Mesenchymal stem cell (in vitro differentiated cells and primary cell): ENCODE results near the gene OAS3.

Experiments
- DNase-seq: peaks from one replicate; pipeline ENCODE4 v3.0.0-alpha.2; 2013
- H2AFZ ChIP-seq: one replicate; pipeline ENCODE4 v1.6.1; 2013; ENCODE audit warnings: low read depth, mild to moderate bottlenecking, control low read depth, inconsistent platforms, low read length, moderate library complexity
- H2AK5ac ChIP-seq: 2 replicates; pipeline ENCODE4 v1.6.1; 2013; ENCODE audit warnings: low read length, moderate library complexity, mild to moderate bottlenecking, inconsistent platforms; ENCODE audit not compliant: severe bottlenecking
- H2BK120ac ChIP-seq: one replicate; pipeline ENCODE4 v1.6.1; 2013; ENCODE audit warnings: low read depth, mild to moderate bottlenecking, inconsistent platforms, low read length, moderate library complexity
- H2BK12ac ChIP-seq, 2 experiments: one replicate each; pipeline ENCODE4 v1.6.1; 2013; ENCODE audit warnings: inconsistent platforms in 2 of 2, low read length in 2 of 2, mild to moderate bottlenecking in 2 of 2, moderate library complexity in 2 of 2, control low read depth in 1 of 2
- H2BK15ac ChIP-seq: one replicate; pipeline ENCODE4 v1.6.1; 2013; ENCODE audit warnings: mild to moderate bottlenecking, low read depth, inconsistent platforms; ENCODE audit not compliant: poor library complexity, severe bottlenecking
- H2BK5ac ChIP-seq: 2 replicates; pipeline ENCODE4 v1.6.1; 2013; ENCODE audit warnings: low read depth, mild to moderate bottlenecking, low read length, control low read depth, inconsistent platforms; ENCODE audit not compliant: poor library complexity, severe bottlenecking
- H3K14ac ChIP-seq, 2 experiments: one replicate each; pipeline ENCODE4 v1.6.1; 2013; ENCODE audit warnings: inconsistent platforms in 2 of 2, low read length in 2 of 2, control low read depth in 1 of 2, mild to moderate bottlenecking in 1 of 2, moderate library complexity in 1 of 2
- H3K18ac ChIP-seq, 2 experiments: one replicate each; pipeline ENCODE4 v1.6.1; 2013; ENCODE audit warnings: inconsistent platforms in 2 of 2, low read length in 2 of 2, control low read depth in 1 of 2, low read depth in 1 of 2, mild to moderate bottlenecking in 1 of 2
- H3K23ac ChIP-seq, 2 experiments: one replicate each; pipeline ENCODE4 v1.6.1; 2013; ENCODE audit warnings: inconsistent platforms in 2 of 2, low read length in 2 of 2, mild to moderate bottlenecking in 2 of 2, moderate library complexity in 2 of 2, control low read depth in 1 of 2
- H3K27ac ChIP-seq: 2 replicates; pipeline ENCODE4 v1.5.1; 2013; ENCODE audit warnings: mild to moderate bottlenecking, moderate library complexity, low read length, control low read depth, inconsistent platforms; ENCODE audit not compliant: poor library complexity, severe bottlenecking
- H3K27me3 ChIP-seq, 2 experiments: 2 replicates each; pipeline versions ENCODE4 v1.6.1 to v1.7.0; 2013; ENCODE audit warnings: low read length in 2 of 2, mild to moderate bottlenecking in 2 of 2, moderate library complexity in 2 of 2, control low read depth in 1 of 2, inconsistent platforms in 1 of 2; ENCODE audit not compliant: control insufficient read depth in 1 of 2, insufficient read depth in 1 of 2
- H3K36me3 ChIP-seq, 2 experiments: 2 replicates each; pipeline versions ENCODE4 v1.6.1 to v1.7.0; 2013; ENCODE audit warnings: low read length in 2 of 2, control low read depth in 1 of 2, inconsistent platforms in 1 of 2, low read depth in 1 of 2, mild to moderate bottlenecking in 1 of 2; ENCODE audit not compliant: insufficient read depth in 2 of 2, control insufficient read depth in 1 of 2
- H3K4ac ChIP-seq, 2 experiments: one replicate each; pipeline ENCODE4 v1.6.1; 2013; ENCODE audit warnings: inconsistent platforms in 2 of 2, low read length in 2 of 2, mild to moderate bottlenecking in 2 of 2, moderate library complexity in 2 of 2, control low read depth in 1 of 2, low read depth in 1 of 2
- H3K4me1 ChIP-seq: 2 replicates; pipeline ENCODE4 v1.6.1; 2013; ENCODE audit warnings: low read depth, low read length, control low read depth; ENCODE audit not compliant: control insufficient read depth, insufficient read depth
- H3K4me2 ChIP-seq: 2 replicates; pipeline ENCODE4 v1.6.1; 2013; ENCODE audit warnings: low read length, mild to moderate bottlenecking, inconsistent platforms; ENCODE audit not compliant: poor library complexity, severe bottlenecking
- H3K4me3 ChIP-seq, 2 experiments: 2 replicates each; pipeline versions ENCODE4 v1.5.1 to v1.7.0; 2013; ENCODE audit warnings: low read length in 2 of 2, mild to moderate bottlenecking in 2 of 2, control low read depth in 1 of 2, low read depth in 1 of 2; ENCODE audit not compliant: insufficient read depth in 1 of 2
- H3K79me1 ChIP-seq: replicated peaks from 2 replicates; pipeline ENCODE4 v1.6.1; 2013; ENCODE audit warnings: mild to moderate bottlenecking, control low read depth, low read length, inconsistent platforms; ENCODE audit not compliant: poor library complexity, severe bottlenecking
- H3K9ac ChIP-seq: 2 replicates; pipeline ENCODE4 v1.7.0; 2013; ENCODE audit warnings: mild to moderate bottlenecking, low read length, moderate library complexity
- H3K9me3 ChIP-seq: 2 replicates; pipeline ENCODE4 v1.7.0; 2013; ENCODE audit warnings: mild to moderate bottlenecking, low read length; ENCODE audit not compliant: control insufficient read depth
- H4K8ac ChIP-seq: one replicate; pipeline ENCODE4 v1.6.1; 2013; ENCODE audit warnings: inconsistent platforms, mild to moderate bottlenecking, low read length, moderate library complexity
- H4K91ac ChIP-seq: one replicate; pipeline ENCODE4 v1.6.1; 2013; ENCODE audit warnings: mild to moderate bottlenecking, low read length, inconsistent platforms
- WGBS: methylation state at CpG from one replicate; pipeline ENCODE4 v1.1.7; 2013; ENCODE audit warnings: mixed read lengths; 5-methylcytosine and 5-hydroxymethylcytosine counted together

The OAS3 gene

DNA sequence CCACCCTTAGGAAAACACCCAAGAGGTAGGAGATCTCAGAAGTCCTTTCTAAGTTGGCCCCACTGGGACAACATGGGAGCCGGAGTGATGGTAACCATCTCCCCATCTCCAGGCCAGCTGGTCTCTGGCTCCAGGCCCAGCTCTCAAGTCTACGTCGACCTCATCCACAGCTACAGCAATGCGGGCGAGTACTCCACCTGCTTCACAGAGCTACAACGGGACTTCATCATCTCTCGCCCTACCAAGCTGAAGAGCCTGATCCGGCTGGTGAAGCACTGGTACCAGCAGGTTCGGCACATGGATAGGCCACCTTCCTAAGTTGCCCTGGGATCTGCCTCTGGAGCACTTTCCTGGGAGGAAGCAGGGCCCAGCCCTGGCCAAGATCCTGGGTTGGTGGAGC, 29.0 kb downstream of the OAS3 start:
- Histone ChIP-seq H3K18ac (no peak overlapping the region), H3K9me3 (no peaks in the 10 kb centered on the region), H3K14ac (no peak overlapping the region), H2BK15ac (no peak overlapping the region), H3K4me2 (no peak overlapping the region), H3K79me1 (no peaks in the 10 kb centered on the region), H3K36me3 (peaks cover 34 to 75% of the 10 kb centered on the region in 2 experiments), H4K8ac (no peak overlapping the region), H4K91ac (no peak overlapping the region), H2BK120ac (no peak overlapping the region), H3K4me1 (no peaks in the 10 kb centered on the region), H2BK12ac (no peak overlapping the region), H2AK5ac (no peak overlapping the region), H3K27me3 (no peaks in the 10 kb centered on the region), H3K4ac (no peak overlapping the region), H3K9ac (no peak overlapping the region), H3K27ac (no peak overlapping the region), H2AFZ (no peak overlapping the region), H3K4me3 (no peak overlapping the region), H3K23ac (no peak overlapping the region), H2BK5ac (no peak overlapping the region)
- no peak for DNase-seq
- WGBS, result 99% methylated on average over 9 of the region's 9 CpGs

DNA sequence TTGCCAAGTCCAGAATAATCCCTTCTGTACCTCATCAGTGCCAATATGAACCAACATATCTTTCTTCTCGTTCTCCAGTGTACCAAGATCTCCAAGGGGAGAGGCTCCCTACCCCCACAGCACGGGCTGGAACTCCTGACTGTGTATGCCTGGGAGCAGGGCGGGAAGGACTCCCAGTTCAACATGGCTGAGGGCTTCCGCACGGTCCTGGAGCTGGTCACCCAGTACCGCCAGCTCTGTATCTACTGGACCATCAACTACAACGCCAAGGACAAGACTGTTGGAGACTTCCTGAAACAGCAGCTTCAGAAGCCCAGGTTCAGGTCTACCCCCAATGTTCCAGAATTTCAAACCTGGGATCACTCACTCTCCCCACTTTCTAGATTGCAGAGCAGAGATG, 29.6 kb downstream of the OAS3 start:
- Histone ChIP-seq H3K4ac (no peak overlapping the region), H3K27ac (no peak overlapping the region), H3K9ac (no peak overlapping the region), H3K79me1 (no peaks in the 10 kb centered on the region), H2BK120ac (no peak overlapping the region), H3K4me2 (no peak overlapping the region), H2BK12ac (no peak overlapping the region), H3K18ac (no peak overlapping the region), H2BK15ac (no peak overlapping the region), H3K14ac (no peak overlapping the region), H3K9me3 (no peaks in the 10 kb centered on the region), H2AK5ac (no peak overlapping the region), H2BK5ac (no peak overlapping the region), H4K91ac (no peak overlapping the region), H4K8ac (no peak overlapping the region), H3K36me3 (peaks cover 29 to 69% of the 10 kb centered on the region in 2 experiments), H3K4me1 (no peaks in the 10 kb centered on the region), H3K4me3 (no peak overlapping the region), H2AFZ (no peak overlapping the region), H3K27me3 (no peaks in the 10 kb centered on the region), H3K23ac (no peak overlapping the region)
- DNase-seq, result no peak
- 89% methylated on average over 7 of the region's 7 CpGs for WGBS

DNA sequence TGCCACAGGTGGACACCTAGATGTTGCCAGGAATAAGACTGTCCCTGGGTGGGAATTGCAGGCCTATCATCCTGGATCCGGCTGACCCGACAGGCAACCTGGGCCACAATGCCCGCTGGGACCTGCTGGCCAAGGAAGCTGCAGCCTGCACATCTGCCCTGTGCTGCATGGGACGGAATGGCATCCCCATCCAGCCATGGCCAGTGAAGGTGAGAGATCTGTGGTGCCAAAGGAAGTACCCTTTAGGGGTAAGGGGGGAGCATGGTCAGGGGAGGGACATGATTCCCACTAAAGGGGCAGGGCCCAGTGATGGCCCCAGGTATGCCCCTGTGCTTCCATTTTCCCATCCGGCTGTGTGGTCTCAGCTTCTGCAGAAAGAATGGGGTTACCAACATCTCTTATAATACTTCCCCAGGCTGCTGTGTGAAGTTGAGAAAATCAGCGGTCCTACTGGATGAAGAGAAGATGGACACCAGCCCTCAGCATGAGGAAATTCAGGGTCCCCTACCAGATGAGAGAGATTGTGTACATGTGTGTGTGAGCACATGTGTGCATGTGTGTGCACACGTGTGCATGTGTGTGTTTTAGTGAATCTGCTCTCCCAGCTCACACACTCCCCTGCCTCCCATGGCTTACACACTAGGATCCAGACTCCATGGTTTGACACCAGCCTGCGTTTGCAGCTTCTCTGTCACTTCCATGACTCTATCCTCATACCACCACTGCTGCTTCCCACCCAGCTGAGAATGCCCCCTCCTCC, 31.5 kb downstream of the OAS3 start:
- no peaks in the 10 kb centered on the region for H3K4me1 ChIP-seq
- no peak overlapping the region for H3K4me3 ChIP-seq
- WGBS, result 95% methylated on average over 7 of the region's 8 CpGs
- H2BK15ac ChIP-seq, result no peak overlapping the region
- H4K8ac ChIP-seq, result no peak overlapping the region
- DNase-seq, result no peak
- H3K4me2 ChIP-seq, result no peak overlapping the region
- no peaks in the 10 kb centered on the region for H3K9me3 ChIP-seq
- H3K4ac ChIP-seq, result no peak overlapping the region
- no peak overlapping the region for H4K91ac ChIP-seq
- H2BK120ac ChIP-seq, result no peak overlapping the region
- peaks cover 22 to 51% of the 10 kb centered on the region in 2 experiments for H3K36me3 ChIP-seq
- H3K14ac ChIP-seq, result peak overlapping the region in 1 of 2 experiments; percentile 74
- no peaks in the 10 kb centered on the region for H3K79me1 ChIP-seq
- no peak overlapping the region for H3K23ac ChIP-seq
- no peak overlapping the region for H3K27ac ChIP-seq
- no peak overlapping the region for H3K18ac ChIP-seq
- H3K27me3 ChIP-seq, result no peaks in the 10 kb centered on the region
- H2BK12ac ChIP-seq, result no peak overlapping the region
- H2AFZ ChIP-seq, result no peak overlapping the region
- H2BK5ac ChIP-seq, result no peak overlapping the region
- H2AK5ac ChIP-seq, result no peak overlapping the region
- H3K9ac ChIP-seq, result no peak overlapping the region

DNA sequence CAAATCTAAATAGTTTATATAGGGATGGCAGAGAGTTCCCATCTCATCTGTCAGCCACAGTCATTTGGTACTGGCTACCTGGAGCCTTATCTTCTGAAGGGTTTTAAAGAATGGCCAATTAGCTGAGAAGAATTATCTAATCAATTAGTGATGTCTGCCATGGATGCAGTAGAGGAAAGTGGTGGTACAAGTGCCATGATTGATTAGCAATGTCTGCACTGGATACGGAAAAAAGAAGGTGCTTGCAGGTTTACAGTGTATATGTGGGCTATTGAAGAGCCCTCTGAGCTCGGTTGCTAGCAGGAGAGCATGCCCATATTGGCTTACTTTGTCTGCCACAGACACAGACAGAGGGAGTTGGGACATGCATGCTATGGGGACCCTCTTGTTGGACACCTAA, 32.1 kb downstream of the OAS3 start:
- H3K14ac ChIP-seq, result no peak overlapping the region
- no peak overlapping the region for H3K27ac ChIP-seq
- H3K9me3 ChIP-seq, result no peaks in the 10 kb centered on the region
- no peak overlapping the region for H2BK5ac ChIP-seq
- H3K27me3 ChIP-seq, result no peaks in the 10 kb centered on the region
- no peak overlapping the region for H4K91ac ChIP-seq
- no peak for DNase-seq
- H2AK5ac ChIP-seq, result no peak overlapping the region
- H3K4me2 ChIP-seq, result no peak overlapping the region
- H3K79me1 ChIP-seq, result no peaks in the 10 kb centered on the region
- H3K23ac ChIP-seq, result no peak overlapping the region
- H3K36me3 ChIP-seq, result peaks cover 19 to 45% of the 10 kb centered on the region in 2 experiments
- H3K4ac ChIP-seq, result no peak overlapping the region
- no peaks in the 10 kb centered on the region for H3K4me1 ChIP-seq
- H2AFZ ChIP-seq, result no peak overlapping the region
- H3K9ac ChIP-seq, result no peak overlapping the region
- WGBS, result 85% methylated on average over 2 of the region's 2 CpGs
- no peak overlapping the region for H3K4me3 ChIP-seq
- H2BK120ac ChIP-seq, result no peak overlapping the region
- no peak overlapping the region for H2BK12ac ChIP-seq
- H3K18ac ChIP-seq, result no peak overlapping the region
- no peak overlapping the region for H2BK15ac ChIP-seq
- H4K8ac ChIP-seq, result no peak overlapping the region
